ENCODE data around the gene CMSS1. TPM values are rescaled to one million over a fixed set of nuclear protein-coding genes. Genes with fewer than 3 reads are reported as not detected.

CMSS1 gene
- total RNA-seq, 1 experiment from 2014 or later: 70.6 TPM

DNA sequence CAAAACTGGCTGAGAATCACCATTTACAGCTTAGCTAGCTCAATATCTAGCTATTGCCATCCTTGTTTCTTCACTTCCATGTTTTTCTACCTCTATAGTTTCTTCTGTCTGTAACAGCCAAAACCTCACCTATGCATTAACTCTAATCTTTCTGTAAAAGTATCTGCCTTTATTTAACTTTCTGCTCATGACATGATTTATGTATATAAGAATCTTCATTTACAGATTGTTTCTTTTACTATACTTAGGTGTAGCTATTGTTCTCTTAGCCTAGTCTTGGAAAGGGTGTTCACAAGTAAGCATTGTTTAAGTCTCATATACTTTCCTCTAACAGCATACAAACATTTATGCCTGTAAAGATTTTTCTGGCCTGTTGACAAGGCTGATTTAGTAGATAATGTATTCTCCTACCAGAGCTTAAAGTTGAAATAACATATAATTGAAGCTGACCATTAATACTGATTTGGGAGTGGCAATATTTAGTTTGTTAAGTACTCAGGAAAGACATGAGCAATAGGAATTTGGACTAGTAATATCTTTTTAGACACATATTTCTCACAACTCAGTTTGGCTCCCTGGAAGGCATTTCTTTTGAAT is 287.3 kb downstream of the CMSS1 start (continued):
- TF ChIP-seq, protein P1, sequence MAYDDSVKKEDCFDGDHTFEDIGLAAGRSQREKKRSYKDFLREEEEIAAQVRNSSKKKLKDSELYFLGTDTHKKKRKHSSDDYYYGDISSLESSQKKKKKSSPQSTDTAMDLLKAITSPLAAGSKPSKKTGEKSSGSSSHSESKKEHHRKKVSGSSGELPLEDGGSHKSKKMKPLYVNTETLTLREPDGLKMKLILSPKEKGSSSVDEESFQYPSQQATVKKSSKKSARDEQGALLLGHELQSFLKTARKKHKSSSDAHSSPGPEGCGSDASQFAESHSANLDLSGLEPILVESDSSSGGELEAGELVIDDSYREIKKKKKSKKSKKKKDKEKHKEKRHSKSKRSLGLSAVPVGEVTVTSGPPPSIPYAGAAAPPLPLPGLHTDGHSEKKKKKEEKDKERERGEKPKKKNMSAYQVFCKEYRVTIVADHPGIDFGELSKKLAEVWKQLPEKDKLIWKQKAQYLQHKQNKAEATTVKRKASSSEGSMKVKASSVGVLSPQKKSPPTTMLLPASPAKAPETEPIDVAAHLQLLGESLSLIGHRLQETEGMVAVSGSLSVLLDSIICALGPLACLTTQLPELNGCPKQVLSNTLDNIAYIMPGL (CRISPR knock-in tag; IDR thresholded peaks at IDR 0.05): no peak

DNA sequence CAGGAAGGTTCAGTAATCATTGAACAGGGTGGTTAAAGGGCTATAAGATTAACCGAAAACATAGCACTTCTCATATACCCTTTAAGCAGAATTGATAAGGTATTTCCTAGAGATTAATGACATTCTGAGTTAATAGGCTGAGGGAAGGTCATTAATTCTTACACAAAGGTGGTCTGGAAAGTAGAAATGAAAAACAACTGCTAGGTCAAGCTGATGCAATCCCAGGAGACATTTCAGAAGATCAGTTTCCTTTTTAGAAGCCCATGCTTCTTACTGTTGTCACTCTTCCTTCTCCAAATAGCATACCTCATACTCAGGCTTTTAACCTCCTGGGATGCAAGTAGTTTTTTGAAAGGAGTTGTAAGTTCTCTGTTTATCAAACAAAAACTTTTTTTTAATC is 287.8 kb downstream of the CMSS1 start:
- H3K27ac Mint-ChIP-seq: no peak overlapping the region; the same call in 1 of the 2 replicates
- H3K9me3 Mint-ChIP-seq: peaks cover 4% of the 10 kb centered on the region; the same call in 1 of the 2 replicates
- ATAC-seq (no peak), DNase-seq (ENCODE audit: low spot score) (no peak)
- H3K4me3 Mint-ChIP-seq: no peak overlapping the region
- ChIA-PET CTCF (interaction anchor here (1.8 kb wide), 1 partner anchor 149 kb away, joined by 8 read pairs; no protein-coding TSS in a partner anchor), POLR2A (interaction anchor here (1.3 kb wide), 1 partner anchor 15 kb away, joined by 3 read pairs; no protein-coding TSS in a partner anchor)
- no peaks in the 10 kb centered on the region for H3K27me3 Mint-ChIP-seq (ENCODE audit: low read depth)
- H3K4me1 Mint-ChIP-seq: peaks cover 21% of the 10 kb centered on the region
- no peaks in the 10 kb centered on the region for H3K36me3 Mint-ChIP-seq
- TF ChIP-seq SMAD4 (CRISPR knock-in tag; IDR thresholded peaks at IDR 0.05) (no peak), GABPB1 (CRISPR knock-in tag; IDR thresholded peaks at IDR 0.05) (peak; percentile 94)
- TF ChIP-seq, protein P2, sequence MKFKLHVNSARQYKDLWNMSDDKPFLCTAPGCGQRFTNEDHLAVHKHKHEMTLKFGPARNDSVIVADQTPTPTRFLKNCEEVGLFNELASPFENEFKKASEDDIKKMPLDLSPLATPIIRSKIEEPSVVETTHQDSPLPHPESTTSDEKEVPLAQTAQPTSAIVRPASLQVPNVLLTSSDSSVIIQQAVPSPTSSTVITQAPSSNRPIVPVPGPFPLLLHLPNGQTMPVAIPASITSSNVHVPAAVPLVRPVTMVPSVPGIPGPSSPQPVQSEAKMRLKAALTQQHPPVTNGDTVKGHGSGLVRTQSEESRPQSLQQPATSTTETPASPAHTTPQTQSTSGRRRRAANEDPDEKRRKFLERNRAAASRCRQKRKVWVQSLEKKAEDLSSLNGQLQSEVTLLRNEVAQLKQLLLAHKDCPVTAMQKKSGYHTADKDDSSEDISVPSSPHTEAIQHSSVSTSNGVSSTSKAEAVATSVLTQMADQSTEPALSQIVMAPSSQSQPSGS (CRISPR knock-in tag; IDR thresholded peaks at IDR 0.05; ENCODE audit: borderline replicate concordance, low read depth): no peak

DNA sequence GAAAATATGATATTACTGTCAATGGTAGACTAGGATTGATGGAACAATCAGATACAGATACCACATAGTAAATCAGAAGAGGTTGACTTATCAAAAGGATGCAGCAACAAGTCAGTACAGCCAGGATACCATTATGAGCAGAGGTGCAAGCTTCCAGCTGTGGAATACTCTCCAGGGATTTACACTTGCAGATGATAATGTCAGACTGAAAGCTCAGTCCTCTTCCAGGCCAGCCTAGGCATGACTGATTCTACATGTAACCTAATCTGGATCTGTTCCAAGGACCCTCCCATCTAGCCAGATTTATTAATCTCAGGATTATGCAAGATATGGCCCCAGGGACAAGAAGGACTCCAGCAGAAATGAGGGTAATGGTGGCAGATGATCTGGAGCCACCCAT is 288.4 kb downstream of the CMSS1 start:
- POLR2A ChIA-PET: interaction anchor here (1.3 kb wide), 1 partner anchor 16 kb away, joined by 3 read pairs; no protein-coding TSS in a partner anchor
- Mint-ChIP-seq H3K27me3 (ENCODE audit: low read depth) (no peaks in the 10 kb centered on the region), H3K27ac (no peak overlapping the region), H3K36me3 (no peaks in the 10 kb centered on the region), H3K4me1 (peaks cover 21% of the 10 kb centered on the region), H3K9me3 (peaks cover 3% of the 10 kb centered on the region; the same call in 1 of the 2 replicates), H3K4me3 (no peak overlapping the region)
- ATAC-seq (no peak), DNase-seq (ENCODE audit: low spot score) (no peak)
- CTCF ChIA-PET: interaction anchor here (1.8 kb wide), 1 partner anchor 148 kb away, joined by 8 read pairs; no protein-coding TSS in a partner anchor
- no peak for TF ChIP-seq HMGA2 (CRISPR knock-in tag; IDR thresholded peaks at IDR 0.05)
- no peak for TF ChIP-seq ZNF317 (CRISPR knock-in tag; IDR thresholded peaks at IDR 0.05; ENCODE audit: borderline replicate concordance, low read depth)
- TF ChIP-seq FOXK1 (CRISPR knock-in tag; IDR thresholded peaks at IDR 0.05): no peak
- TF ChIP-seq, protein P3, sequence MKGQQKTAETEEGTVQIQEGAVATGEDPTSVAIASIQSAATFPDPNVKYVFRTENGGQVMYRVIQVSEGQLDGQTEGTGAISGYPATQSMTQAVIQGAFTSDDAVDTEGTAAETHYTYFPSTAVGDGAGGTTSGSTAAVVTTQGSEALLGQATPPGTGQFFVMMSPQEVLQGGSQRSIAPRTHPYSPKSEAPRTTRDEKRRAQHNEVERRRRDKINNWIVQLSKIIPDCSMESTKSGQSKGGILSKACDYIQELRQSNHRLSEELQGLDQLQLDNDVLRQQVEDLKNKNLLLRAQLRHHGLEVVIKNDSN (CRISPR knock-in tag; IDR thresholded peaks at IDR 0.05): no peak
- TF ChIP-seq, protein P4, sequence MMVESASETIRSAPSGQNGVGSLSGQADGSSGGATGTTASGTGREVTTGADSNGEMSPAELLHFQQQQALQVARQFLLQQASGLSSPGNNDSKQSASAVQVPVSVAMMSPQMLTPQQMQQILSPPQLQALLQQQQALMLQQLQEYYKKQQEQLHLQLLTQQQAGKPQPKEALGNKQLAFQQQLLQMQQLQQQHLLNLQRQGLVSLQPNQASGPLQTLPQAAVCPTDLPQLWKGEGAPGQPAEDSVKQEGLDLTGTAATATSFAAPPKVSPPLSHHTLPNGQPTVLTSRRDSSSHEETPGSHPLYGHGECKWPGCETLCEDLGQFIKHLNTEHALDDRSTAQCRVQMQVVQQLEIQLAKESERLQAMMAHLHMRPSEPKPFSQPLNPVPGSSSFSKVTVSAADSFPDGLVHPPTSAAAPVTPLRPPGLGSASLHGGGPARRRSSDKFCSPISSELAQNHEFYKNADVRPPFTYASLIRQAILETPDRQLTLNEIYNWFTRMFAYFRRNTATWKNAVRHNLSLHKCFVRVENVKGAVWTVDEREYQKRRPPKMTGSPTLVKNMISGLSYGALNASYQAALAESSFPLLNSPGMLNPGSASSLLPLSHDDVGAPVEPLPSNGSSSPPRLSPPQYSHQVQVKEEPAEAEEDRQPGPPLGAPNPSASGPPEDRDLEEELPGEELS (CRISPR knock-in tag; IDR thresholded peaks at IDR 0.05): no peak
- no peak for TF ChIP-seq NFYB (CRISPR knock-in tag; conservative IDR thresholded peaks at IDR 0.05; ENCODE audit: low read depth)
- no peak for TF ChIP-seq ZNF232 (CRISPR knock-in tag; IDR thresholded peaks at IDR 0.05)
- TF ChIP-seq, protein P1 (CRISPR knock-in tag; IDR thresholded peaks at IDR 0.05): no peak
- no peak for TF ChIP-seq FOXP1 (CRISPR knock-in tag; IDR thresholded peaks at IDR 0.05; ENCODE audit: borderline replicate concordance)
- TF ChIP-seq, protein P5, sequence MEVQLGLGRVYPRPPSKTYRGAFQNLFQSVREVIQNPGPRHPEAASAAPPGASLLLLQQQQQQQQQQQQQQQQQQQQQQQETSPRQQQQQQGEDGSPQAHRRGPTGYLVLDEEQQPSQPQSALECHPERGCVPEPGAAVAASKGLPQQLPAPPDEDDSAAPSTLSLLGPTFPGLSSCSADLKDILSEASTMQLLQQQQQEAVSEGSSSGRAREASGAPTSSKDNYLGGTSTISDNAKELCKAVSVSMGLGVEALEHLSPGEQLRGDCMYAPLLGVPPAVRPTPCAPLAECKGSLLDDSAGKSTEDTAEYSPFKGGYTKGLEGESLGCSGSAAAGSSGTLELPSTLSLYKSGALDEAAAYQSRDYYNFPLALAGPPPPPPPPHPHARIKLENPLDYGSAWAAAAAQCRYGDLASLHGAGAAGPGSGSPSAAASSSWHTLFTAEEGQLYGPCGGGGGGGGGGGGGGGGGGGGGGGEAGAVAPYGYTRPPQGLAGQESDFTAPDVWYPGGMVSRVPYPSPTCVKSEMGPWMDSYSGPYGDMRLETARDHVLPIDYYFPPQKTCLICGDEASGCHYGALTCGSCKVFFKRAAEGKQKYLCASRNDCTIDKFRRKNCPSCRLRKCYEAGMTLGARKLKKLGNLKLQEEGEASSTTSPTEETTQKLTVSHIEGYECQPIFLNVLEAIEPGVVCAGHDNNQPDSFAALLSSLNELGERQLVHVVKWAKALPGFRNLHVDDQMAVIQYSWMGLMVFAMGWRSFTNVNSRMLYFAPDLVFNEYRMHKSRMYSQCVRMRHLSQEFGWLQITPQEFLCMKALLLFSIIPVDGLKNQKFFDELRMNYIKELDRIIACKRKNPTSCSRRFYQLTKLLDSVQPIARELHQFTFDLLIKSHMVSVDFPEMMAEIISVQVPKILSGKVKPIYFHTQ (CRISPR knock-in tag; IDR thresholded peaks at IDR 0.05): no peak
